Dedifferentiated amniotic fluid mesenchymal stem cell (primary cell): Measurements from ENCODE around the gene TSPAN15.

Experiments used
- DNase-seq: peaks from one replicate; pipeline ENCODE4 v3.0.0-alpha.2; 2016; ENCODE audit errors: extremely low spot score

Gene TSPAN15

GRCh38 chr10:69451209-69451783, at the start of gene TSPAN15:
Gene TSPAN15, plus strand, starts transcription at chr10:69451465. Its CDS starts 130 bp downstream, at chr10:69451595.
- DNase-seq, result no peak

DNA sequence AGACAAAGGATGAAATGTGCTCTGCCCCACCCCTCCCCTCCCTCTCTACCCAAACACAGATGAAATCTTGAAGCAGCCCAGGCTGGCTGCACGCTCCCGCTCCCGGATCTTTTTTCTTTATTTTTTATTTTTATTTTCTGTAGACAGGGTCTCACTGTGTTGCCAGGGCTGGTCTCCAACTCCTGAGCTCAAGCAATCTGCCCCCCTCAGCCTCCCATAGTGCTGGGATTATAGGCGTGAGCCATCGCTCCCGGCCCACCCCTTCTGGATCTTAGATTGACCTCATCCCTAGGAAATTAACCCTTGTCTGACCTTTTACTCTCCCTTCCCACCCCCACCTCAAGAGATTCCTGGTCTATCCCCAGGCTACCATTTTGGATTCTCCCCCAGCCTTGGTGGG, 48.9 kb upstream of the TSPAN15 start:
- no peak for DNase-seq

- no peak for DNase-seq
Observed at GRCh38 chr10:69403066-69403465, 48.2 kb upstream of the TSPAN15 start.

DNA sequence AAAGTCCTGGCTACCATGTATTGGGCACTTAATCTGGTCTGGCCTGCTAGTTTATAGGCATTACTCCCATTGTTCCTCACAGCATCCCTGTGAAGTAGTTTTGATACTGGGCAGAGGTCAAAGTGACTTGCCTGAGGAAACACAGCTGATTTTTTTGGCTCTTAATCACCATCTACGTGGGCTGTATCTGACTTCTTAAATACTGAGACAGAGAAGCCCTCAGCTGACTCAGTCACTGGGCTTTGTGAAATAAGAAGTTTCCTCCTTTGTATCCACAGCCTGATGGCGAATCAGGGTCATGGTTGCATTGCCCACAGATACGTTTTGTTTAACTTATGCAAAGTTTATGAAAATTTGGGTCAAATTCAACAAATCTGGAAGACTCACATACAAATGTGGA, 47.7 kb upstream of the TSPAN15 start:
- peak; percentile 43 for DNase-seq

GRCh38 chr10:69404786-69405185, 46.5 kb upstream of the TSPAN15 start:
- DNase-seq, result no peak

GRCh38 chr10:69405221-69405620, 46.0 kb upstream of the TSPAN15 start:
- no peak for DNase-seq

- no peak for DNase-seq
Observed at GRCh38 chr10:69406302-69406811, 44.9 kb upstream of the TSPAN15 start.

DNA sequence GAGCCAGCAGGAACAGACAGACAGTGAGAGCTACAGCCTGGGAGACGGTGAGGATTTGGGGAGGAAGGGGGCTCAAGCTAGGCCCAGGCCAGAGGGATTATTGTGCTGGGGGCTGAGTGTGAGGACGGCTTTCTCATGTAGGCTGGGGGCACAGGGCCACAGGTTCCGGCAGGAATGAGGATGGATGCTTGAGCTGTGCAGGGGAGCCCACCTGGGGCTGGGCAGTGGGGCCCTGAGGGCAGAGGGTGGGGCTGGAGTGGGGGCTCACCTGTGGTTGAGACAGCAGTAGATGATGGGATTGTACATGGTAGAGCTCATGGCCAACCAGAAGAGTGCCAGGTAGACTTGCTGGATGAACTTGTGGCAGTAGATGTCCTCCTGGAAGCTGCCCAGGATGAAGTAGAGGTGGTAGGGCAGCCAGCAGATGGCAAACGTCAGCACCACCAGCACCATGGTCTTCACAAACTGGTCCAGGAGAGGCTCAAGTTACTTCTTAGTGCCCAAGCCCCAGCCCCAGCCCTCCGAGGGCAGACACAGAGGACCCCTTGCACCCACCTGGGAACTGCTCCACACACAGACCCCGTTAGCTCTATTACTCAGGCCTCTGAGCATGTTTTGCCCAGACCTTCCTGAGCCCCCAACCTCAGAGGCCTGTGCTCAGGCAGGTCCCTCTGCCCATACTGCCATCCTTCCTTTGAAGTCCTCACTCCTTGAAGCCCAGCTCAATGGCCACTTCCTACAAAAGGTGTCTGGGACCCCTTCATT, 44.3 kb upstream of the TSPAN15 start:
- no peak for DNase-seq

- no peak for DNase-seq
Observed at GRCh38 chr10:69407621-69408301, 43.5 kb upstream of the TSPAN15 start.

- peak; percentile 94 for DNase-seq
Observed at GRCh38 chr10:69408318-69409175, 42.7 kb upstream of the TSPAN15 start.

- no peak for DNase-seq
Observed at GRCh38 chr10:69409176-69409495, 42.1 kb upstream of the TSPAN15 start.

GRCh38 chr10:69409968-69410367, 41.3 kb upstream of the TSPAN15 start:
- no peak for DNase-seq

DNA sequence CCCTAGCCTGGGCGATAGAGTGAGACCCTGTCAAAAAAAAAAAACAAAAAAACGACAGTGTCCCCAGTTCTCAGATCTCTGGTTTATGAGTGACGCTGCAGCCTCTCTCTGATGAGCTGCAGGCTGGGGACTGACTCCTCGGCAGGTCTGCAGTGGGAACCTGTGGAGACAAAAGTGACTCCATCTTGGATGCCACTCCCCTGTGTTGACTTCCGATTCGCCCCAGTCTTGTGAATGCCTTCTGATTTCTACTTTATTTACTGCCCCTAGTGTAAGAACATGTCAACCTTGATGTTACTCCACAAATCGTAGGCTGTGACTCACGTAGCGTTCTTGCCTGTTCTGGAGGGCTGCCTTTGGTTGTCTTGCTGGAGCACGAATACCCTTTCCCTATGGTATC, 40.8 kb upstream of the TSPAN15 start:
- no peak for DNase-seq

DNA sequence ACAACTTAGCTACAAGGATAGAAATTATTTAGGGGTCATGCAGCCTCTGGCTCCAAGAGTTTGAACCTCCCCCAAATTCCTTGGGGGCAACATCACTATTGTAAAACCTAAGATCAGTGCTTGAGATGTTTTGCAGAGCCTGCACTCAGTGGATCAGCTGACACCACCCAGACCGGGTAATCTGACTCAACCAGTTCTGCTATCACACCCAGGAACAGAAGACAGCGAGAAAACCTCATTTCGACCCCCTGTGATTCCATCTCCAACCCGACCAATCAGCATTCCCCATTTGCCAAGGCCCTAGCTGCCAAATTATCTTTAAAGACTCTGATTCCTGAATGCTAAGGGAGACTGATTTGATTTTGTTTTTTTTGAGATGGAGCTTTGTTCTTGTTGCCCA, 39.8 kb upstream of the TSPAN15 start:
- DNase-seq, result no peak

DNA sequence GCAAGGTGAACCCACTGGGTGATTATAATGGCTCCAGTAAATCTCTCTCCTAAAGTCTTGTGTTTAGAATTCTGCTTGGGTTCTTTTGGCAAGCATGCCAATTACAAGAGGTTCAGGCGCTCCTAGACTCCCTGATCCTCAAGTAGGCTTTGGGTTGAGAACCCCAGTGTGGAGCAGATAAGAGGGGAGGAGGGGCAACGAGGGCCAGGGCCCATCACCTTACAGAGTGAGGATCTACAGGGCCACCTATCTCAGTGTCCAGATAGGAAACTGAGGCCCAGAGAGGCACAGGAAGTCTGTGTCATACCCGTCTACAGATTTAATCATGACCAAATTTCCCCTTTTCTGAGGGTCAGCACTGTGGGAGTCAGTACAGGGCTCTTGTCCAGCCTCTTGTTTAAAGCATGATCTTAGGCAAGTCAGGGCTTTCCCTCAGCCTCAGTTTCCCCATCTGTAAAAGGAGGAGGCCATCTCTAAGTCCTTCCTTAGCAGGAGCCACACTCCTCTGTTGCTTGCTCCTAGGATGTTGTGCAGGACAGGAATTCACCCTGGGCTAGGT, 39.0 kb upstream of the TSPAN15 start:
- DNase-seq, result no peak

DNA sequence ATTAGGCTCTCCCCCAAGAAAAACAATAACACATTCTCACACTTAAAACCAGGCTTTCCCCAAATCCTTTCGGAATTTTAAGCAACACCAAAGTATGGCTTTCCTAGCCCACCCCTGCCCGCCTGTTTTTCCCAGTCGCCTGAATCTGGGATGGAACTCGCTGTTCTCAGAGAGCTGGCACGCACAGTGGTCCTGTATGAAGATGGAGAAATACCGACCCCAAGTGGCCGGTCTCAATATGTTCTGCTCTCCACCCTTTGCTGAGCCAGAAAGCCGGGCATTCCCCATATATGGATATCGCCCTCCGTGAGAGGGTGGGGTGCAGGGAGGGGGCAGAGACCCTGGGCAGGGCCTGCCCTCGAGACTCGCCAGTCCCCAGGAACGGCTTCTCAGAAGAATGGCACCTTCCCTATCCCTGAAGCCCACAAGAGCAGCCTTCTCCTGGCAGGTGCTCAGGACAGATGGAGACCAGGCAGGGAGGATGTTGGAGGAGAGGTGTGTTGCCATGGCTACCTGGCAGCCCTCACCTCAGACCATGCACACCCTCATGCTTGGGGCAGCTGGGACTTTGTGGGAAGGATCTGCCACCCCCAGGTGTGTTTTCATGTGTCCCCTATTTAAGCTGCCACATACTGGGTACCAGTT, 37.9 kb upstream of the TSPAN15 start:
- DNase-seq, result peak; percentile 78

DNA sequence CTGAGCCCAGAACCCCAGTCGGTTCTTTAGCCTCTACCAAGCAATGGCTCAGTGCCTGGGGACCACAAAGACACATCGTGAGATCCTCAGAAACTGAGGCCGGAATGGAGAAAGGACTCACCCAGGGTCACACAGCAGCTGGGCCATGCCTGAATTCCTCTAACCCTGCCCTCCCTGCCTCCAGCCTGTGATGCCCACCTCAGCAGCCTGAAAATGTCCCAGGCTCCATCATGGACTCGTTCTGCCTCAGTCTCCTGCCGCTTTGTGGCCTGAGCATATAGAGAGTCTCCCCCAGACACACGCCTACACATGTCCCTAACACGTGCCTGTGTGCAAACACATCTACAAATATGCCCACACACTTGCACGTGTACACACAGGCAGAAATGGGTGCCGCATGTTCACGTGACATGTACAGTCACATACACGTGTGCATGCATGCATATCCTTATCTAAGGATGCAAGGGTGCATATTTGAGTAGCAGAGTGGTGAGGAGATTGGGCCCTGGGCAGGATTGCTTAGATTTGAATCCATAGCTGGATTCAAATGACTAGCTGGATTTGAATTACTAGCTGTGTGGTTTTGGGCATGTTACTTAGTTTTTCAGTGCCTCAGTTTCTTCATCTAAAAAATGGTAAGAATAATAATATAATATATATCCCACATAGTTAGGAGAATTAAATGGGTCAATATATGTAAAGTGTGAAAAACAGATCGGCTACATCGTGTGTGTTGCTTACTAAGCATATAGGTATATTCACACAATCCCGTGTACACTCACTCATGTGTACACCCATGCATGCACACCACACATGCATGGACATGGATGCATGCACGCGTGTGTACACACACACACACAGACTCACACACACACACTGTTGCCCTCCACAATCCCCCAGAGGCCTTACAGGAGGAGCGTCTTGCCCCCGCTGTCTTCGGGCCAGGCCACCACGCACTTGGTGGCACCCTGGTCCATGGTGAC, 36.9 kb upstream of the TSPAN15 start:
- DNase-seq, result no peak

- no peak for DNase-seq
Observed at GRCh38 chr10:69415049-69415448, 36.2 kb upstream of the TSPAN15 start.

- no peak for DNase-seq
Observed at GRCh38 chr10:69415951-69416350, 35.3 kb upstream of the TSPAN15 start.

DNA sequence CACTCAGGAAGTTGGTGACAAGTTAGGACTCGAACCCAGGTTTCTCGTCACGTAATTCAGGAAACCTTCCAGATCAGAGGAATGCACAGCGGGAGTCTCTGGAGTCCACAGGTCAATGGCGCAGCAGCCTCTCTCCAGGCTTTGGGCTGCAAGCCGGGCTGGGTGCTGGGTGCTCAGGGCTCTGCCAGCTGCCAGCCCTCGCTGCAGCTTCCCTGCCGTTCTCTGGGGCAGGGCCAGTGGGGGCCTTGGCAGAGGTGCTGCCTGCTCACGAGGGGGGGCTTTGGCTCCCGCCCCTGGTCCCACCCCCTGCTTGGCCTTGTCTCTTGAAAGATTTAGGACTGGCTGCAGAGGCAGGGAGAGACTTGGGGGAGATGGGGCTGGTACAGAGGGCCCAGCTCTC, 34.6 kb upstream of the TSPAN15 start, which contains the start of gene TACR2:
Gene TACR2 (minus strand): TSS at position 224 of the 400 bp plus-strand sequence. CDS start 595 bp downstream, outside the sequence.
- DNase-seq, result no peak
